ENCODE results near the gene VOPP1.
A peak's percentile ranks its signal among the peaks of the same experiment; 100 is the strongest.
"Not testable (repeated sequence)": the region's sequence is repeated elsewhere in the genome, so short reads cannot be mapped to it uniquely, and the experiment has no call there.

The VOPP1 gene

DNA sequence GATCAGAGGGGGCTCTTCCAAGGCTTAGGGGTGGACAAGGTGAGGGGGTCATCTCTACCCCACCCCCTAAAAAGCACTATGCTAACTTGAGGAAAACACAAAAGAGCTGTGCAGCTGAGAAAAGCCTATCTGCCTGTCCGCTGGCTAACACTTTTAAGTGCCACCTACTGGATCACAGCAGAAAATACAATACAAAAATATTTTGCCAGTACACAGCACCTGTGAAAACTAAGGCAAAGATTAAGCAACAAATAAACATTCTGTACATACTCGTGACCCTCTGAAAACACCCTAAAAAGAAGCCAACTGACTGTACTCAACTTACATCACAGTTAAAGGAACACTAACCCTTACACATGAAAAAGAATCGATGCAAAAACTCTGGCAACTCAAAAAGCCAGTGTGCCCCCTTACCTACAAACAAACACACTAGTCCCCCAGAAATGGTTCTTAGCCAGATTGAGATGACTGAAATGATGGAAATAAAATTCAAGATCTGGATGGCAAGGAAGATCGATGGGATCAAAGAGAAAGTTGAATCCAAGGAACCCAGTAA is 25.7 kb upstream of the VOPP1 start:
- not testable (repeated sequence) for H3K27ac ChIP-seq (ENCODE audit: low read depth, low read length)
- TF ChIP-seq, protein P1, sequence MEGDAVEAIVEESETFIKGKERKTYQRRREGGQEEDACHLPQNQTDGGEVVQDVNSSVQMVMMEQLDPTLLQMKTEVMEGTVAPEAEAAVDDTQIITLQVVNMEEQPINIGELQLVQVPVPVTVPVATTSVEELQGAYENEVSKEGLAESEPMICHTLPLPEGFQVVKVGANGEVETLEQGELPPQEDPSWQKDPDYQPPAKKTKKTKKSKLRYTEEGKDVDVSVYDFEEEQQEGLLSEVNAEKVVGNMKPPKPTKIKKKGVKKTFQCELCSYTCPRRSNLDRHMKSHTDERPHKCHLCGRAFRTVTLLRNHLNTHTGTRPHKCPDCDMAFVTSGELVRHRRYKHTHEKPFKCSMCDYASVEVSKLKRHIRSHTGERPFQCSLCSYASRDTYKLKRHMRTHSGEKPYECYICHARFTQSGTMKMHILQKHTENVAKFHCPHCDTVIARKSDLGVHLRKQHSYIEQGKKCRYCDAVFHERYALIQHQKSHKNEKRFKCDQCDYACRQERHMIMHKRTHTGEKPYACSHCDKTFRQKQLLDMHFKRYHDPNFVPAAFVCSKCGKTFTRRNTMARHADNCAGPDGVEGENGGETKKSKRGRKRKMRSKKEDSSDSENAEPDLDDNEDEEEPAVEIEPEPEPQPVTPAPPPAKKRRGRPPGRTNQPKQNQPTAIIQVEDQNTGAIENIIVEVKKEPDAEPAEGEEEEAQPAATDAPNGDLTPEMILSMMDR (IDR thresholded peaks at IDR 0.05; ENCODE audit: low read depth, low read length, poor library complexity, severe bottlenecking), result peak; percentile 57

DNA sequence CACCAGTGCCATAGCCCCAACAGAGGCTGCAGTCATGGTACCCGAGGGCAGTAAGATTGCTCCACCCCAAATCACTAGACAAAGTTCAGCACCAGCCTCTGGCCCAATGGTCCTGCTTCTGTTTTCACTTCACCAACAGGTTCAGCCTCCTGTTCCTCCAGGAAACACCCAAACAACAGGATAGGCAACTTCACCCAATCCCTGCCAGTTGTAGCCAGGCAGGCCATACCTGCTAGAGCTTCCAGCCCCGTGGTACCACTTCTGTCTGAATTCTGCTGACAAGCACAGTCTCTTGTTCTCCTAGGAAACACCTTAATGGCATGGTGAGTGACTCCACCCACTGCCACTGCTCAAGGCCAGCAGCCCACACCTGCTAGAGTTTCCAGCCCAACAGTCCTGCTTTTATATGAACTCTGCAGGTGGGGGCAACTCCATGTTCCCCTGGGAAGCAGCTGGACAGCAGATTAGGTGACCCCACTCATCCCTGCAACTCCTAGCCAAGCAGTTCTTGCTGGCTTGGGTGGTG is 25.0 kb upstream of the VOPP1 start:
- H4K20me1 ChIP-seq (ENCODE audit: control insufficient read depth, insufficient read depth, low read depth, low read length); H3K4me2 ChIP-seq (ENCODE audit: low read length): not testable (repeated sequence)

More for the DNA sequence above, 25.7 kb upstream of the VOPP1 start:
- H3K79me2 ChIP-seq (ENCODE audit: control insufficient read depth, low read length); H3K27me3 ChIP-seq (ENCODE audit: control insufficient read depth, low read length); H3K9me2 ChIP-seq (replicated peaks; ENCODE audit: control insufficient read depth, low read length); H4K20me1 ChIP-seq (ENCODE audit: control insufficient read depth, insufficient read depth, low read depth, low read length); H3K4me3 ChIP-seq (ENCODE audit: low read length); H3F3A ChIP-seq (ENCODE audit: control insufficient read depth, insufficient read depth); H3K9me3 ChIP-seq (ENCODE audit: control insufficient read depth, insufficient read depth, low read length); H3K4me1 ChIP-seq (ENCODE audit: control insufficient read depth, low read length); H3K4me2 ChIP-seq (ENCODE audit: low read length); H3K36me3 ChIP-seq (ENCODE audit: control insufficient read depth, low read length): not testable (repeated sequence)

DNA sequence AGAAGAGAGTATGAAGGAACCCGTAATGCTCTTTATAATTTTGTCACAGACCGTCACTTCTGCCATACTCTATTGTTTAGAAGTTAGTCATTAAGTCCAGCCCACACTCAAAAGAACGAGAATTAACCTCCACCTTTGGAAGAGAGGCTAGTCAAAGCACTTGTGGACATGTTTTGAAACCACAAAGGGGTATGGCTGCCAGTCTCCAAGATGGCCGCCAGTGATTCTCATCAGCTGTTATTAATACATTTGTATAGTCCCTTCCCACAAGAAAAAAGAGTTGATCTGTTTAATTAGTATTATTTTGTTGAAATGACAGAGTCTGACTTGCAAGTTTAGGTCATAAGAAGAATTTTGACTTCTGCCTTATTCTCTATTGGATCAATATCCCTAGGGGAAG is 23.2 kb upstream of the VOPP1 start:
- Histone ChIP-seq H3K36me3 (ENCODE audit: control insufficient read depth, low read length) (no peaks in the 10 kb centered on the region), H3K9me2 (replicated peaks; ENCODE audit: control insufficient read depth, low read length) (no peaks in the 10 kb centered on the region), H3K4me3 (ENCODE audit: low read length) (no peak overlapping the region), H3K4me1 (ENCODE audit: control insufficient read depth, low read length) (no peaks in the 10 kb centered on the region), H4K20me1 (ENCODE audit: control insufficient read depth, insufficient read depth, low read depth, low read length) (no peaks in the 10 kb centered on the region), H3K27ac (ENCODE audit: low read depth, low read length) (no peak overlapping the region), H3F3A (ENCODE audit: control insufficient read depth, insufficient read depth) (no peaks in the 10 kb centered on the region), H3K79me2 (ENCODE audit: control insufficient read depth, low read length) (no peaks in the 10 kb centered on the region), H3K4me2 (ENCODE audit: low read length) (no peak overlapping the region), H3K9me3 (ENCODE audit: control insufficient read depth, insufficient read depth, low read length) (no peaks in the 10 kb centered on the region), H3K27me3 (ENCODE audit: control insufficient read depth, low read length) (peaks cover 16% of the 10 kb centered on the region)
- TF ChIP-seq EZH2phosphoT487 (IDR thresholded peaks at IDR 0.05; ENCODE audit: borderline replicate concordance, low read length), result no peak
- TF ChIP-seq, protein P1 (IDR thresholded peaks at IDR 0.05; ENCODE audit: low read depth, low read length, poor library complexity, severe bottlenecking), result no peak

More for the DNA sequence above, 25.0 kb upstream of the VOPP1 start:
- H3K27me3 ChIP-seq (ENCODE audit: control insufficient read depth, low read length), result peaks cover 11% of the 10 kb centered on the region
- H3K9me3 ChIP-seq (ENCODE audit: control insufficient read depth, insufficient read depth, low read length); H3K36me3 ChIP-seq (ENCODE audit: control insufficient read depth, low read length); H3K4me3 ChIP-seq (ENCODE audit: low read length); H3K9me2 ChIP-seq (replicated peaks; ENCODE audit: control insufficient read depth, low read length); H3K79me2 ChIP-seq (ENCODE audit: control insufficient read depth, low read length); H3K4me1 ChIP-seq (ENCODE audit: control insufficient read depth, low read length); H3F3A ChIP-seq (ENCODE audit: control insufficient read depth, insufficient read depth); H3K27ac ChIP-seq (ENCODE audit: low read depth, low read length): not testable (repeated sequence)

DNA sequence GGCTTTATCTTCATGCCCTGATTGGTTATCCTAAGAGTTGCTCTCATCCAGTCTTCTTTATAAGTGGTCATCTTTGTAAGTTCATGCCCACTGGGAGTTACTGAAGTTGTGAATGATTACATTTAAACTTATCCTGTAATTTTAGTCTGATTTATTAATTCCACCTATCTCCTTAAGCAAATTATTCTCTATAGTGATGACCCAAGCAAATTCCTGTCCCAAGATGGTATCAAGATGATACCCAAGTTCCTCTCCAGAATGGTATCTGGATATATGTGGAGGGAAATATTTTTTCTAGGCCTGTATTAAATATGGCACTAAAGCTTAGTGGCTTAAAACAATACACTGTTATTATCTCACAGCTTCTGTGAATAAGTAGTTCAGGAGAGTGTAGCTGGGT is 22.6 kb upstream of the VOPP1 start:
- Histone ChIP-seq H3K36me3 (ENCODE audit: control insufficient read depth, low read length) (no peaks in the 10 kb centered on the region), H3K4me2 (ENCODE audit: low read length) (no peak overlapping the region), H3K79me2 (ENCODE audit: control insufficient read depth, low read length) (no peaks in the 10 kb centered on the region), H3K4me1 (ENCODE audit: control insufficient read depth, low read length) (no peaks in the 10 kb centered on the region), H3K9me2 (replicated peaks; ENCODE audit: control insufficient read depth, low read length) (no peaks in the 10 kb centered on the region), H3K27me3 (ENCODE audit: control insufficient read depth, low read length) (peaks cover 15% of the 10 kb centered on the region), H4K20me1 (ENCODE audit: control insufficient read depth, insufficient read depth, low read depth, low read length) (no peaks in the 10 kb centered on the region), H3K27ac (ENCODE audit: low read depth, low read length) (no peak overlapping the region), H3K9me3 (ENCODE audit: control insufficient read depth, insufficient read depth, low read length) (no peaks in the 10 kb centered on the region), H3K4me3 (ENCODE audit: low read length) (no peak overlapping the region), H3F3A (ENCODE audit: control insufficient read depth, insufficient read depth) (no peaks in the 10 kb centered on the region)
- TF ChIP-seq EZH2phosphoT487 (IDR thresholded peaks at IDR 0.05; ENCODE audit: borderline replicate concordance, low read length), result no peak
- TF ChIP-seq, protein P1 (IDR thresholded peaks at IDR 0.05; ENCODE audit: low read depth, low read length, poor library complexity, severe bottlenecking), result no peak

All from DOHH2 (cell line).